GM10266 (cell line): ENCODE measurements around the gene AATF.

Source experiments
- DNase-seq: peaks from one replicate; pipeline ENCODE4 v3.0.0; 2012; ENCODE audit errors: extremely low spot score
- CTCF ChIP-seq: IDR thresholded peaks from 2 replicates; pipeline ENCODE4 v1.5.1; 2012; ENCODE audit warnings: mild to moderate bottlenecking, low read depth; ENCODE audit not compliant: control insufficient read depth, insufficient read depth; ENCODE audit errors: missing control alignments

Gene AATF

GRCh38 chr17:36923814-36924221 lies 24.9 kb upstream of the AATF start:
- no peak for TF ChIP-seq CTCF
- DNase-seq: no peak

- TF ChIP-seq CTCF: no peak
- no peak for DNase-seq
Measured at GRCh38 chr17:36926226-36926625, 22.5 kb upstream of the AATF start.

GRCh38 chr17:36926701-36927100 lies 22.1 kb upstream of the AATF start:
- TF ChIP-seq CTCF: no peak
- no peak for DNase-seq

- TF ChIP-seq CTCF: no peak
- DNase-seq: no peak
Measured at GRCh38 chr17:36928471-36929345, 20.0 kb upstream of the AATF start.

- TF ChIP-seq CTCF: no peak
- no peak for DNase-seq
Measured at GRCh38 chr17:36929851-36930582, 18.7 kb upstream of the AATF start.

- no peak for DNase-seq
- TF ChIP-seq CTCF: no peak
Measured at GRCh38 chr17:36930583-36930900, 18.2 kb upstream of the AATF start.
